Measurements from ENCODE around the gene NCEH1.

- TF ChIP-seq CTCF (IDR thresholded peaks at IDR 0.05) (no peak), POLR2AphosphoS5 (IDR thresholded peaks at IDR 0.05) (no peak), POLR2A (IDR thresholded peaks at IDR 0.05) (no peak)
Observed at GRCh38 chr3:172750069-172750367, 39.2 kb upstream of the NCEH1 start.

Measured in prostate gland (tissue), 2 donors.